K562 (cell line): Measurements from ENCODE around the gene INPP4B. TPM values are rescaled to one million over a fixed set of nuclear protein-coding genes. Genes with fewer than 3 reads are reported as not detected.
"Not testable (repeated sequence)": the region's sequence is repeated elsewhere in the genome, so short reads cannot be mapped to it uniquely, and the experiment has no call there.

Source experiments
- ATAC-seq: fragments of 200-7000 bp; cut with Tn5 transposase; 3 replicates; pipeline ENCODE4 v1.9.1; 2020; ENCODE audit warnings: moderate library complexity
- BruUV-seq: library from RNA; stranded (reverse); fragments of 400-500 nt; replicated peaks from 2 replicates; lab custom pipeline; 2021; lab: Mats Ljungman, UMichigan
- CTCF ChIA-PET: fragments of 300-600 bp; formaldehyde crosslinking; extraction: SDS; loops from one replicate; lab custom pipeline; 2021; ENCODE audit warnings: low intra/inter-chr PET ratio; lab: Yijun Ruan, JAX
- POLR2A ChIA-PET: fragments of 300-600, 350-650 bp; sonication (Branson Sonifier 250); formaldehyde crosslinking; extraction: SDS; loops from one replicate; lab custom pipeline; 2021; ENCODE audit warnings: antibody characterized with exemption, inconsistent platforms; lab: Yijun Ruan, JAX
- DNase-seq, 4 experiments: peaks; one replicate each; pipeline versions ENCODE4 v3.0.0 to v3.0.0-alpha.2; 2011 to 2018; ENCODE audit warnings: low spot score in 3 of 4, mixed read lengths in 3 of 4; ENCODE audit errors: extremely low read depth in 1 of 4
- FAIRE-seq: peaks from 2 replicates; lab custom pipeline; 2011; peaks lifted over from hg19 to GRCh38; lab: Jason Lieb, UNC
- H2AFZ ChIP-seq: 2 replicates; pipeline ENCODE4 v1.6.0; 2011; ENCODE audit warnings: low read depth, low read length, control low read depth, inconsistent platforms
- H3K27ac ChIP-seq: fragments of 200-600 bp; 3 replicates; pipeline ENCODE4 v1.8.0; 2011; ENCODE audit warnings: low read depth, mild to moderate bottlenecking, control low read depth, inconsistent platforms, low read length, moderate library complexity, mixed read lengths; ENCODE audit errors: extremely low read depth
- H3K27me3 ChIP-seq, 2 experiments: fragments of 300-600 bp in 1 of 2; 2 replicates in 1 of 2; 3 replicates in 1 of 2; pipeline versions ENCODE4 v1.6.0 to v1.8.0; 2011; ENCODE audit warnings: inconsistent platforms in 2 of 2, low read length in 2 of 2, mild to moderate bottlenecking in 1 of 2, mixed read lengths in 1 of 2, moderate library complexity in 1 of 2; ENCODE audit not compliant: control insufficient read depth in 2 of 2, insufficient read depth in 2 of 2
- H3K36me3 ChIP-seq: fragments of 300-600 bp; 3 replicates; pipeline ENCODE4 v1.8.0; 2011; ENCODE audit warnings: mild to moderate bottlenecking, low read length, inconsistent platforms; ENCODE audit not compliant: control insufficient read depth, insufficient read depth
- H3K4me1 ChIP-seq, 2 experiments: fragments of 200-600 bp in 1 of 2; replicated peaks in 1 of 2; 2 replicates in 1 of 2; 3 replicates in 1 of 2; pipeline versions ENCODE4 v1.5.1 to v1.8.0; 2011; ENCODE audit warnings: inconsistent platforms in 2 of 2, low read length in 2 of 2, mild to moderate bottlenecking in 1 of 2, mixed read lengths in 1 of 2, moderate library complexity in 1 of 2; ENCODE audit not compliant: control insufficient read depth in 2 of 2, insufficient read depth in 2 of 2
- H3K4me2 ChIP-seq: 2 replicates; pipeline ENCODE4 v1.6.1; 2011; ENCODE audit warnings: low read length, control low read depth, inconsistent platforms, mixed read lengths; ENCODE audit not compliant: insufficient read depth
- H3K4me3 ChIP-seq: fragments of 200-600 bp; sonication (generic), shearing (Covaris generic); 2 replicates; pipeline ENCODE4 v1.5.1; 2016; ENCODE audit warnings: control low read depth, inconsistent platforms
- H3K79me2 ChIP-seq: fragments of 200-600 bp; 3 replicates; pipeline ENCODE4 v1.8.0; 2011; ENCODE audit warnings: low read length, inconsistent platforms; ENCODE audit not compliant: control insufficient read depth, insufficient read depth
- H3K9ac ChIP-seq, 2 experiments: 2 replicates each; pipeline versions ENCODE4 v1.6.0 to v1.6.1; 2011; ENCODE audit warnings: low read depth in 2 of 2, low read length in 2 of 2, control low read depth in 1 of 2, inconsistent platforms in 1 of 2, mild to moderate bottlenecking in 1 of 2, mixed read lengths in 1 of 2; ENCODE audit not compliant: insufficient read depth in 1 of 2
- H3K9me1 ChIP-seq: one replicate; pipeline ENCODE4 v1.6.0; 2011; ENCODE audit warnings: inconsistent platforms, mild to moderate bottlenecking, low read length, moderate library complexity; ENCODE audit not compliant: control insufficient read depth, insufficient read depth
- H3K9me3 ChIP-seq: replicated peaks from 2 replicates; pipeline ENCODE4 v1.5.1; 2011; ENCODE audit warnings: low read depth, low read length, inconsistent platforms; ENCODE audit not compliant: control insufficient read depth, insufficient read depth
- H4K20me1 ChIP-seq: replicated peaks from 2 replicates; pipeline ENCODE4 v1.6.1; 2011; ENCODE audit warnings: low read length, inconsistent platforms, mixed read lengths; ENCODE audit not compliant: control insufficient read depth, insufficient read depth
- FOXK2 ChIP-seq, 2 experiments: fragments of 450-650 bp; IDR thresholded peaks in 1 of 2; conservative IDR thresholded peaks in 1 of 2; 2 replicates each; pipeline ENCODE4 v1.6.1; 2016; ENCODE audit warnings: low read depth in 2 of 2, mild to moderate bottlenecking in 1 of 2
- GATAD2A ChIP-seq: fragments of 450-650 bp; IDR thresholded peaks from 2 replicates; pipeline ENCODE4 v1.6.1; 2017
- HMGN3 ChIP-seq: IDR thresholded peaks from 2 replicates; pipeline ENCODE4 v1.6.1; 2011; ENCODE audit warnings: borderline replicate concordance, low read depth, mild to moderate bottlenecking, mixed read lengths, low read length; ENCODE audit not compliant: insufficient read length; ENCODE audit errors: extremely low read depth
- PRMT5 ChIP-seq: sonication (generic); formaldehyde crosslinking; IDR thresholded peaks from 2 replicates; pipeline ENCODE4 v1.5.0; 2020; ENCODE audit warnings: missing genetic modification reagents
- PTRF ChIP-seq: fragments of 450-650 bp; IDR thresholded peaks from 2 replicates; pipeline ENCODE4 v1.6.1; 2016; ENCODE audit warnings: mild to moderate bottlenecking, missing genetic modification characterization, missing compliant biosample characterization
- RFX7 ChIP-seq: fragments of 250-450 bp; sonication (Bioruptor Pico); IDR thresholded peaks from 2 replicates; pipeline ENCODE4 v1.5.1; 2021; ENCODE audit warnings: mild to moderate bottlenecking
- SP1 ChIP-seq: sonication (generic); formaldehyde crosslinking; IDR thresholded peaks from 2 replicates; pipeline ENCODE4 v1.8.1; 2022; ENCODE audit warnings: mild to moderate bottlenecking, missing genetic modification reagents
- XRCC3 ChIP-seq: fragments of 450-650 bp; IDR thresholded peaks from 2 replicates; pipeline ENCODE4 v1.6.1; 2017; ENCODE audit warnings: mild to moderate bottlenecking, moderate library complexity
- ZNF589 ChIP-seq: fragments of 200-800 bp; sonication (Bioruptor generic); IDR thresholded peaks from 2 replicates; pipeline ENCODE4 v1.6.1; 2016; ENCODE audit warnings: low read depth, missing genetic modification characterization, missing compliant biosample characterization
- WGBS: fragments of 100-300 bp; shearing (Covaris generic); methylation state at CpG from one replicate; pipeline ENCODE4 v1.1.6; 2016; ENCODE audit warnings: low coverage, mixed read lengths; ENCODE audit not compliant: insufficient coverage; ENCODE audit errors: missing lambda C conversion rate; 5-methylcytosine and 5-hydroxymethylcytosine counted together
- in situ Hi-C: fragments of 300-500 bp; cut with MboI; formaldehyde crosslinking; loops from 4 replicates; pipeline ENCODE4 v1.15.0; 2018; ENCODE audit warnings: inconsistent platforms, mixed read lengths
- intact Hi-C: fragments of 100-400 bp; cut with micrococcal nuclease; formaldehyde crosslinking; loops from 2 replicates; pipeline ENCODE4 v1.14.2; 2022
- polyA plus RNA-seq, 8 experiments: library from polyadenylated mRNA; depleted of rRNA in 4 of 8; stranded (reverse) in 5 of 8; unstranded in 3 of 8; fragments of >200 nt; fragmentation: Nextera tagmentation in 2 of 8; fragmentation: Illumina TruSeq in 1 of 8; extraction: Ambion mirVana in 2 of 8; extraction: Trizol in 1 of 8; gene quantifications; 2 replicates each; pipeline versions ENCODE4 v1.2.1 to v1.2.3, GENCODE V29; 2011 to 2014; ENCODE audit warnings: inconsistent platforms in 1 of 8, missing spikeins in 1 of 8
- total RNA-seq, 7 experiments: library from RNA; depleted of rRNA in 6 of 7; stranded (reverse); fragments of >200 nt in 6 of 7; fragmentation: Illumina TruSeq in 2 of 7; extraction: Trizol in 2 of 7; gene quantifications; 2 replicates each; pipeline versions ENCODE4 v1.2.1 to v1.2.3, GENCODE V29; 2011 to 2021; ENCODE audit warnings: low replicate concordance in 1 of 7

The INPP4B gene
- total and polyA plus RNA-seq, 9 of the 15 experiments (the other 6 are each of a cell fraction or from before 2014, with no cell fraction given) = 0.04 to 0.11 TPM; not detected in 7

DNA sequence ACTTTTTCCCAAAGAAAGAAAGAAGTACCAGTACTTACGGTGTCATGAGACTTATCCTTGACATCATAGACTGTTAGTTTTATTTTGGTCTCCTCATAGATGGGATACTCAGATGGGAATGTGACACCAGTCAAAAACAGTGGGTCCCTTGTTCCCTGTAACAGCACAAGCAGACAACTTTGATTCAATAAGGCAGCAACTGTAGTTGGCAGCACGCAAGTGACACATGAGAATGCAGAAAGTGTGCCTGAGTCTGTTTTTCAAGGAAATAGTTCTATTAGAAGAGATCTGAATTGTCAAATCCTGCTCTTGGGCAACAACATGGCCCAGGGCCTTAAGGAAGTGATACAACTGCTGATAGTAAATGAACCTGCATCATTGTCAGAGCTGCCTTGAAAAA lies 443.2 kb downstream of the INPP4B start:
- Histone ChIP-seq H2AFZ (no peak overlapping the region), H3K4me2 (no peak overlapping the region), H3K4me3 (no peak overlapping the region), H3K79me2 (no peaks in the 10 kb centered on the region), H3K9me1 (no peaks in the 10 kb centered on the region), H3K9ac (no peak overlapping the region), H3K9me3 (no peaks in the 10 kb centered on the region; the same call in 1 of the 2 replicates), H3K27ac (no peak overlapping the region), H3K4me1 (no peaks in the 10 kb centered on the region), H4K20me1 (no peaks in the 10 kb centered on the region), H3K36me3 (no peaks in the 10 kb centered on the region), H3K27me3 (no peaks in the 10 kb centered on the region)
- no TSS peak for BruUV-seq
- ChIA-PET CTCF (no interaction called here), POLR2A (no interaction called here)
- in situ Hi-C loops (no loop called here), intact Hi-C loops (no loop called here)
- DNase-seq (no peak), ATAC-seq (no peak), FAIRE-seq (no peak)
- TF ChIP-seq FOXK2 (conservative IDR thresholded peaks at IDR 0.05 in 1 of 2, IDR thresholded peaks at IDR 0.05 in 1 of 2; ENCODE audit: low read depth in 2 of 2) (no peak), XRCC3 (no peak), GATAD2A (no peak), PRMT5 (CRISPR knock-in tag) (no peak)
- 0% methylated on average over 2 of the region's 2 CpGs for WGBS

- Histone ChIP-seq H3K9me1 (no peaks in the 10 kb centered on the region), H3K36me3 (no peaks in the 10 kb centered on the region), H3K79me2 (no peaks in the 10 kb centered on the region), H3K9ac (no peak overlapping the region), H3K9me3 (no peaks in the 10 kb centered on the region; the same call in 1 of the 2 replicates), H3K27me3 (no peaks in the 10 kb centered on the region), H2AFZ (no peak overlapping the region), H3K4me1 (no peaks in the 10 kb centered on the region), H3K4me2 (no peak overlapping the region), H3K4me3 (no peak overlapping the region), H3K27ac (no peak overlapping the region)
- BruUV-seq = no TSS peak
- intact Hi-C loops (no loop called here), in situ Hi-C loops (no loop called here)
- ATAC-seq (no peak), FAIRE-seq (no peak), DNase-seq (no peak)
- CTCF ChIA-PET = no interaction called here
- POLR2A ChIA-PET = no interaction called here
- 0% methylated on average over 2 of the region's 2 CpGs for WGBS
- TF ChIP-seq HMGN3 (no peak), PTRF (no peak), ZNF589 (CRISPR knock-in tag) (no peak), SP1 (CRISPR knock-in tag) (no peak), RFX7 (CRISPR knock-in tag) (no peak)
- TF ChIP-seq, all 486 proteins: peak for 0
- no peaks in the 10 kb centered on the region for H4K20me1 ChIP-seq
Observed at GRCh38 chr4:142402156-142402555, 443.9 kb downstream of the INPP4B start.

DNA sequence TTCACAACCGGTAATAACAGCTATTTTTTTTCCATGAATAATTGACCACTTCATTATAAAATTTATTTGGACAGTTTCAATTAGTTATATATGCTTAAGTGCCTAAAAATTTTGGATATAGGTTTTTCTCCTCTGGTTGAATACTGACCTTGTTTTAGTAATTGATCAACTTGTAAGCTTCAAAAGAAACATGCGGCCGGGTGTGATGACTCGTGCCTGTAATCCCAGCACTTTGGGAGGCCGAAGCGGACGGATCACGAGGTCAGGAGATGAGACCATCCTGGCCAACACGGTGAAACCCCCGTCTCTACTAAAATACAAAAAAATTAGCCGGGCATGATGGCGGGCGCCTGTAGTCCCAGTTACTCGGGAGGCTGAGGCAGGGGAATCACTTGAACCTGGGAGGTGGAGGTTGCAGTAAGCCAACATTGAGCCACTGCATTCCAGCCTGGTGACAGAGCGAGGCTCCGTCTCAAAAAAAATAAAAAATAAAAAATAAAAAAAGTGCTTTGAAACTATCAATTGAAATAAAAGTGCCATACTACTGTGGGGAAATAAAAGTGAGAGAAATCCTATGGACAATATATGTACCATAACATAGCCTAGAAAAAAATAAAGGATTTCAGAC lies 448.6 kb downstream of the INPP4B start:
- H3K79me2 ChIP-seq, H3K9me1 ChIP-seq, CTCF ChIA-PET, H3K4me3 ChIP-seq, H3K27me3 ChIP-seq, in situ Hi-C loops, H3K27ac ChIP-seq, ATAC-seq, H3K9ac ChIP-seq, H4K20me1 ChIP-seq, FAIRE-seq, BruUV-seq, POLR2A ChIA-PET, DNase-seq, H3K36me3 ChIP-seq, H3K9me3 ChIP-seq, H3K4me2 ChIP-seq, H3K4me1 ChIP-seq, intact Hi-C loops, H2AFZ ChIP-seq: not testable (repeated sequence)
- 1% methylated on average over 14 of the region's 16 CpGs for WGBS
